Measurements from ENCODE around the gene MBNL2.
"Not testable (repeated sequence)": the region's sequence is repeated elsewhere in the genome, so short reads cannot be mapped to it uniquely, and the experiment has no call there.

MBNL2 gene

DNA sequence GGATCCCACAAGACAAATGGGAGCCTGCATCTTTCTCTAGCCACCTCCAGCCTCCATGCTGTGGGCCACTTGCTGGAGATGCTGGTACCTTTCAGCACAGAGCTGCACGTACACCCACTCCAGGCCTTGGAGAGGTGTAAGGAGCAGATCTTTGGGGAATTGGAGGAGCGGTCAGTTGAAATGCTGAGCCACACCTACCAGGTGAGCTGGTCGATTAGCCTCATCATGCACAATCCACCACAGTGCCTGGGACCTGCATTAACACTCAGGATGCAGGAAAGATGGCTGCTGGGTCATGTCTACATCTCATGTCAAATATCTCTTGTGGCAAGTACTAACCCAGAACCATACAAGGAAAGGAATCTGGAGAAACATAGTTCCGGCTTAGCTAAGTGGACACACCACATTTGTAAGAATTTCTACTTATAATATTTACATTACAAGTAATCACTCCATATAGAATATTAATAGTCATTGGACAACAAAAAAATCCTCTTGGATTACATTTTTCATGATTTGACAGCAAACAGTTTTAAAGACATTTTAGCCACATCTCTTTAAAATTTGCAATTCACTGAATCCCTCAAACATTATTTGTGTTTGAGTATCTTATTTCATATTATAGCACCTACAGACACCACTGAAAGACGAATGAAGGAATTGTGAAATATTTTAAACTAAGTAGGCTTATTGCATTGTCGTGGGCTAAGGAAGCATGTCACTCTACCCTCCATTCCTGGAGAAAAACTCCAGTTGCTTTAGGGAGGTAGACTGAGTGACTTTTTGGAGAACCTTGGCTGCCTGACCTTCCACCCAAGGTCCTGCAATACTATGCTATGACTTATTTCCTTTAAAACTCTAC lies 21.8 kb upstream of the MBNL2 start:
- Histone ChIP-seq H3K4me3 (ENCODE audit: low read depth, low read length) (no peak overlapping the region), H3K27me3 (replicated peaks) (no peaks in the 10 kb centered on the region), H3K27ac (no peak overlapping the region), H3K36me3 (replicated peaks) (no peaks in the 10 kb centered on the region)
- in situ Hi-C loops (cut with HindIII; ENCODE audit: low pct_ligation_motif_present, low sequenced_read_pairs): loop anchor here (25.0 kb wide), 1 partner anchor 162 kb away; no protein-coding TSS in a partner anchor
- TF ChIP-seq, protein P1, sequence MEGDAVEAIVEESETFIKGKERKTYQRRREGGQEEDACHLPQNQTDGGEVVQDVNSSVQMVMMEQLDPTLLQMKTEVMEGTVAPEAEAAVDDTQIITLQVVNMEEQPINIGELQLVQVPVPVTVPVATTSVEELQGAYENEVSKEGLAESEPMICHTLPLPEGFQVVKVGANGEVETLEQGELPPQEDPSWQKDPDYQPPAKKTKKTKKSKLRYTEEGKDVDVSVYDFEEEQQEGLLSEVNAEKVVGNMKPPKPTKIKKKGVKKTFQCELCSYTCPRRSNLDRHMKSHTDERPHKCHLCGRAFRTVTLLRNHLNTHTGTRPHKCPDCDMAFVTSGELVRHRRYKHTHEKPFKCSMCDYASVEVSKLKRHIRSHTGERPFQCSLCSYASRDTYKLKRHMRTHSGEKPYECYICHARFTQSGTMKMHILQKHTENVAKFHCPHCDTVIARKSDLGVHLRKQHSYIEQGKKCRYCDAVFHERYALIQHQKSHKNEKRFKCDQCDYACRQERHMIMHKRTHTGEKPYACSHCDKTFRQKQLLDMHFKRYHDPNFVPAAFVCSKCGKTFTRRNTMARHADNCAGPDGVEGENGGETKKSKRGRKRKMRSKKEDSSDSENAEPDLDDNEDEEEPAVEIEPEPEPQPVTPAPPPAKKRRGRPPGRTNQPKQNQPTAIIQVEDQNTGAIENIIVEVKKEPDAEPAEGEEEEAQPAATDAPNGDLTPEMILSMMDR (IDR thresholded peaks at IDR 0.05; ENCODE audit: low read depth, low read length, missing control alignments): no peak
- DNase-seq: no peak

DNA sequence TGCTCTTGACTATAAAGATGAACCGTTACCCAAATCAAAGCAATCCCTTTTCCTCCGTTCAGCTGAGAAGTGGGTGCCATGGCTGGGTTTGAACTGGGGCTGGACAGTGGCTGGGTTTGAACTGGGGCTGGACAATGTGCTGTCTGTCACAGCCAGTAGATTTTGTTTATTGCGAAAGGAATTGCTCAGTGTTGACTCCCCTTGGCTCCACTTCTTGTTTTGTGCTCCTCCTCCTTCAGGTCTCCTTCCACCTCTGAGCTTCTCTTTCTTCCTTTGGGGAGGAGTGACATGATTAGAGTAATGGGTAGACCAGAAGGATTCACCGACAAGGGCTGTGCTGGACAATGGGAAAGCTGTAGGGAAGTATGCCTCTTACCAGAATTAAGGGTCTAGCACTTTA lies 19.4 kb upstream of the MBNL2 start:
- Histone ChIP-seq H3K4me3 (ENCODE audit: low read depth, low read length) (no peak overlapping the region), H3K27me3 (replicated peaks) (no peaks in the 10 kb centered on the region)
- in situ Hi-C loops (cut with HindIII; ENCODE audit: low pct_ligation_motif_present, low sequenced_read_pairs): loop anchor here (25.0 kb wide), 1 partner anchor 160 kb away; no protein-coding TSS in a partner anchor

DNA sequence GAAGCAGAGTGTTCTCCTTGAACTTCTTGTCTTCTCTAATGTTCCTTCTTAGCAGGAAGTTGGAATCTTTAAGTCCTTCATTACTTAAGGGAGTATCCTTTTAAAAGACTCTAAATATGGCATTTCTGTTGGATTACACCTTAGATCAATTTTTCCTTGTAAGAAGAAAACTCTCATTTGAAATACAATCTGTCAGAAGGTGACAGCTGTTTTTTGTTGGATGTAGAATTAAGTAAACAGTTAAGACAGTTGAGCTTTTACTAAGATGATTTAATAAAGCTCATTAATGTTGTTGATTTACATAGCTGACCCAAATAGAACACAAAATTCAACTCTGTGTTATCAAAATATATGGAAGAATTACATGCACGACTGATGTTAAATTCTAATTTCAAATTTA lies 16.7 kb upstream of the MBNL2 start:
- no peak for DNase-seq
- Histone ChIP-seq H3K27ac (peak overlapping the region; percentile 79), H3K4me3 (ENCODE audit: low read depth, low read length) (no peak overlapping the region), H3K27me3 (replicated peaks) (no peaks in the 10 kb centered on the region), H3K36me3 (replicated peaks) (no peaks in the 10 kb centered on the region)
- TF ChIP-seq, protein P1 (IDR thresholded peaks at IDR 0.05; ENCODE audit: low read depth, low read length, missing control alignments): no peak
- in situ Hi-C loops (cut with HindIII; ENCODE audit: low pct_ligation_motif_present, low sequenced_read_pairs): loop anchor here (25.0 kb wide), 1 partner anchor 157 kb away; no protein-coding TSS in a partner anchor

More for the DNA sequence above, 19.4 kb upstream of the MBNL2 start:
- no peak overlapping the region for H3K27ac ChIP-seq
- no peak for DNase-seq
- H3K36me3 ChIP-seq (replicated peaks): no peaks in the 10 kb centered on the region
- TF ChIP-seq, protein P1 (IDR thresholded peaks at IDR 0.05; ENCODE audit: low read depth, low read length, missing control alignments): no peak

DNA sequence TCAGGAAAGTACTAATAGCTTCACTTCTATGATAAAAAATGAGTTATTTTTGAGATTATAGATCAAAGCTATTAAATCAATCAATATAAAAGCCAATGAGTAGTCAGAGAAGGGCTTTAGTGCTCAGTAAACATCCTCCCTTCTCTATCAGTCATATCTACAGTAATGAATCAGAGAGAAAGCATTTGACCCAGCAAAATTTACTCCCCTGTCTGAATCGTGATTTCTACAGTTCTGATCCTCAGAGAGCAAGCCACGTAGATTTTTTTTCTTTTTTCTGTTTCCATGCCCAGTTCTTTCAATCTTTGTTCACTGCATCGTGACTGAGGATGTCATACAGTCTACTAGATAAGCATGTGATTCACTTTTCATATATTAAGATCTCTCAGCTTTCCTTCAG lies 16.2 kb upstream of the MBNL2 start:
- DNase-seq: peak; percentile 88
- no peaks in the 10 kb centered on the region for H3K36me3 ChIP-seq (replicated peaks)
- peak overlapping the region; percentile 79 for H3K27ac ChIP-seq
- TF ChIP-seq, protein P1 (IDR thresholded peaks at IDR 0.05; ENCODE audit: low read depth, low read length, missing control alignments): no peak
- H3K4me3 ChIP-seq (ENCODE audit: low read depth, low read length): no peak overlapping the region
- no peaks in the 10 kb centered on the region for H3K27me3 ChIP-seq (replicated peaks)
- in situ Hi-C loops (cut with HindIII; ENCODE audit: low pct_ligation_motif_present, low sequenced_read_pairs): loop anchor here (25.0 kb wide), 1 partner anchor 156 kb away; no protein-coding TSS in a partner anchor

DNA sequence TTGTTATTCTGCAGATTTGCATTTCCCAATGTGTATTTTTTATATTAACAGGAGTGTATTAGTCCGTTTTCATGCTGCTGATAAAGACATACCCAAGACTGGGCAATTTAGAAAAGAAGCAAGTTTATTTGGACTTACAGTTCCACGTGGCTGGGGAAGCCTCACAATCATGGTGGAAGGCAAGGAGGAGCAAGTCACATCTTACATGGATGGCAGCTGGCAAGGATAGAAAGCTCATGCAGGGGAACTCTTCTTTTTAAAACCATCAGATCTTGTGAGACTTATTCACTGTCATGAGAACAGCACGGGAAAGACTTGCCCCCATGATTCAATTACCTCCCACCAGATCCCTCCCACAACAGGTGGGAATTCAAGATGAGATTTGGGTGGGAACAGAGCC lies 14.9 kb upstream of the MBNL2 start:
- H3K27me3 ChIP-seq (replicated peaks); H3K27ac ChIP-seq; H3K36me3 ChIP-seq (replicated peaks); H3K4me3 ChIP-seq (ENCODE audit: low read depth, low read length); DNase-seq: not testable (repeated sequence)
- in situ Hi-C loops (cut with HindIII; ENCODE audit: low pct_ligation_motif_present, low sequenced_read_pairs): loop anchor here (25.0 kb wide), 1 partner anchor 155 kb away; no protein-coding TSS in a partner anchor

DNA sequence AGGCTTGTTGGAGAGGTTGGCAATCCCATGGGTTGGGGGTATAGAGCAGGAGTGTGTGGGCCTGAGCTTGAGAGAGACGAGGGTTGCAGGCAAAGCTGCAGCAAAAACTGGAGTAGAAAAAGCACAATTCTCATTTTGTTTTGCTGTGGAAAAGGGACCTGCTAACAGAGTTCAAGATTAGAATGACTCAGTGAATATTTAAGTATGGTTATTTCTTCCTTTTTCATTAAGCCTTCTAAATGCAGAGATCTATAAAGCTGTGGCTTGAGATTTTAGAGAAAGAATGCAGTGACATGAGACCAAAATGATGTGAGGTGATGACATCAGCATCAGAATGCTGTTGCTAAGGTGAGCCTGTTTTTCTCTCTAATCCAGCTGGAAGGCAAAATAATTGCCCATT lies 10.8 kb upstream of the MBNL2 start:
- H3K27me3 ChIP-seq (replicated peaks): no peaks in the 10 kb centered on the region
- H3K27ac ChIP-seq: no peak overlapping the region
- H3K36me3 ChIP-seq (replicated peaks): no peaks in the 10 kb centered on the region
- DNase-seq: no peak
- in situ Hi-C loops (cut with HindIII; ENCODE audit: low pct_ligation_motif_present, low sequenced_read_pairs): loop anchor here (10.0 to 25.0 kb wide), 2 partner anchors 96 to 151 kb away; no protein-coding TSS in a partner anchor
- H3K4me3 ChIP-seq (ENCODE audit: low read depth, low read length): no peak overlapping the region
- TF ChIP-seq, protein P1 (IDR thresholded peaks at IDR 0.05; ENCODE audit: low read depth, low read length, missing control alignments): no peak

All from brain microvascular endothelial cell (primary cell).